Transverse colon (tissue), 3 donors: ENCODE measurements around the gene CDK8.

Experiments used
- CTCF ChIP-seq, 5 experiments: fragments of 200-600 bp in 3 of 5; fragments of 450-650 bp in 2 of 5; sonication (generic) in 3 of 5; IDR thresholded peaks; 1 replicate in 2 of 5; 2 replicates in 3 of 5; pipeline ENCODE4 v1.5.1; 2016 to 2017; ENCODE audit warnings: antibody characterized with exemption in 5 of 5, inconsistent platforms in 3 of 5, mild to moderate bottlenecking in 2 of 5, moderate library complexity in 1 of 5
- POLR2A ChIP-seq: fragments of 450-650 bp; IDR thresholded peaks from one replicate; pipeline ENCODE4 v1.6.1; 2016; ENCODE audit warnings: antibody characterized with exemption, mild to moderate bottlenecking, moderate library complexity

- TF ChIP-seq POLR2A (no peak), CTCF (IDR thresholded peaks at IDR 0.05) (no peak)
Measured at GRCh38 chr13:26342898-26343297, 89.0 kb downstream of the CDK8 start.
